NCI-H524 treated with DMSO at 0.1 percent for 48 hours (cell line): Measurements from ENCODE around the gene TMEM63C.
"Not testable (repeated sequence)": the region's sequence is repeated elsewhere in the genome, so short reads cannot be mapped to it uniquely, and the experiment has no call there.

ENCODE experiments used
- DNase-seq: peaks from one replicate; lab custom pipeline; 2025; lab: John Stamatoyannopoulos, UW

The TMEM63C gene

DNA sequence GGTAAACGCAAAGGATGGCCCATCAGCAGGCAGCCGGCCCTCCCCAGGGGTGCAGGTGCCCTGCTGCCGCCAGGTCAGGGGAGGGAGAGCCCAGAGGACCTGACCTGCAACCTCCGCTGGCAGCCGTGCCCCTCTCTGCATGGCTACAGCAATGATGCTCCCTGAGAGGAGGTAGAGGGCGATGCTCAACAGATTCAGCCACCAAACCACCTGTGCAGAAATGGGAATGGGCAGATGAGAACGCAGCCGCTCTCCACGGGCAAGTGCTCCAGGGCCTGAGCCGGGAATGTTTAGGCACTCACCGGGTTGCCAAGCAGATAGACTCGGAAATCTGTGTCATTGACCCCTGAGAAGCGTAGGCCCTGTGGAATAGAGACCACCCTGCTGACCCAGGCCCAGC lies 98.1 kb downstream of the TMEM63C start:
- DNase-seq: no peak

DNA sequence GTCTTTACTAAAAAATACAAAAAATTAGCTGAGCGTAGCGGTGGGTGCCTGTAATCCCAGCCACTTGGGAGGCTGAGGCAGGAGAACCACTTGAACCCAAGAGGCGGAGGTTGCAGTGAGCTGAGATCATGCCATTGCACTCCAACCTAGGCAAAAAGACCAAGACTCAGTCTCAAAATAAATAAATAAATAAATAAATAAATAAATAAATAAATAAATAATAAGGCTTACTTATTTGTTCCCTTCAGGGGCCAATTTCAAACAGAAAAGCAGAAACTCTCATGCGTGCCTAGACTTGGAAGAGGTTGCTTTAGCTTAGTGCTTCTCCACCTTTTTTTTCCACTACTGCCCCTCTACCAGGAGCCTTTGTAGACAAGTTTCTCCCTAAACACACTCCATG lies 99.3 kb downstream of the TMEM63C start:
- DNase-seq: not testable (repeated sequence)

DNA sequence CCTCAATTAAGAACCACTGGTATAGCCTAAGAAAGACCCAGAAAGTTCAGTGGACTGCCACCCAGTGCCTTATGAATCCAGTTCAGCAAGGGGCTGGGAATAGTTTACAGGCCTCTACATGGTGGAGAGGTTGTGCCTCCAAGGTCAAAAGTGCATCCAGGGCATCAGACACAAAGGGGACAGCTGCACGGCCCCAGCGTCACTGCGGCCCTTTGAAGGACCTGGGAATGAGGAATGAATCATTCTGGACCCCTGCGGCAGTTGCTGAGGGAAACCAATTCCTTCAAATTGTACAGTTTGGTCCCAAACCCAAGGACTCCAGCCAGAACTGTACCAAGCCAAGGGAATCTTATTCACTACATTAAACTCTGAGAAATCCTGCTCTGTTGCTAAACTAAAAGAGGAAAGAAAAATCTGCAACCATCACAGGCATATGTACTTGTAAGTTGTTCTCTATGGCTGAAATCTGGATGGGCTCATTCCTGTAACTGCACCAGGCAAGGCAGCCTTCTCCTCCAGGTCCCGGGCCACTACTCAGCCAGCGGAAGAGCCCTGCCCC lies 100.3 kb downstream of the TMEM63C start:
- no peak for DNase-seq

DNA sequence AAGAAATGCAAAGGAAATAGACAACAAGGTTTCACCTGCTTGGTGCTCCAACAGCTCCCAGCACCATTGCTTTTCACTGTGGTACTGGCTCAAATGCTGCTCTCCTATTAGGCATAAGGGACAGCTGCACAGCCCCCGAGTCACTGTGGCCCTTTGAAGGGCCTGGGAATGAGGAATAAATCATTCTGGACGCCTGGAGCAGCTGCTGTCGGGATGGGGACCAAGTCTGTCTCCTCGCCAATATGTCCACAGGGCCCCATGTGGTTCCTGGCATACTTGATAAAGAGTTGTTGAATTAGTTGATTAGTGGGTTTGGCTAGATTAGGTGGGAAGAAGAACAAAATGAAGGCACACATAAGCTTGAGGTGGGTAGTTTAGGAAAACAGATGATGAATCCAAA lies 102.5 kb downstream of the TMEM63C start:
- DNase-seq: peak; percentile 92

DNA sequence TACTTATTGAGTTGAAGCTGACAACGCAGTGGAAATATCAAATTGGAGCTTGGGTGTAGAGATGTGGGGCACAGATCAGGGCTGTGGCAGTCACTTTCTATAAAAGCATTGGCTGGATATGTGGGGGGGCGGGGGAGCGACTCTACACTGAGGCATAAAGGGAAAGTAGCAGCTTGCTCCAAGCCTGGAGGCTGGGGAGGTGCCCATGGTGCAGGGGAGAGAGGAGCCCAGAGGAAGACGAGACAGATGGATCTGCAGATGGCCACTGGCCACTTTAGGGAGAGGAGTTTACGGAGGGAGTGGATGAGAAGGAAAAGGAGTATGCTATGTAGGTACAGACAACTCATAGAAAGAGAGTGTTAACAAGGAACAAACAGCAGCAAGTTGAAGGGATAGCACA lies 102.9 kb downstream of the TMEM63C start:
- DNase-seq: peak; percentile 99

DNA sequence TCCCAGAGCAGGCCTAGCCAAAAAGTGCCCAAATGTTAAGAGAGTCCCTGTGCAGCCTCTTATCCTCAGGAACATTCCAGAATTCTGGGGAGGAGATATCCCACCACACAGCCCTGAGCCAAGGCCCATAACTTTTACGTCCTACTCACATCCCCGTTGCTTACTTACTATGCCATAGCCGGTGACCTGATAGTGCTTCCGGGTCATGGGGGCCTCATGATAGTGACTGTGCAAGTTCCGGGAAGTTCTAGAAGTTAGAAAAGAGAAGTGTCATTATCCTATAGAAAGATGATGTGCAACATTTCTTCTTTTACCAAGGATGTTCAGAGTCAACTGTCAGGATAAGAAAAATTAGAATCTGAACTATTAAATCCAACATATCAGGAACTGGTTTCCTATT lies 105.0 kb downstream of the TMEM63C start:
- DNase-seq: no peak

DNA sequence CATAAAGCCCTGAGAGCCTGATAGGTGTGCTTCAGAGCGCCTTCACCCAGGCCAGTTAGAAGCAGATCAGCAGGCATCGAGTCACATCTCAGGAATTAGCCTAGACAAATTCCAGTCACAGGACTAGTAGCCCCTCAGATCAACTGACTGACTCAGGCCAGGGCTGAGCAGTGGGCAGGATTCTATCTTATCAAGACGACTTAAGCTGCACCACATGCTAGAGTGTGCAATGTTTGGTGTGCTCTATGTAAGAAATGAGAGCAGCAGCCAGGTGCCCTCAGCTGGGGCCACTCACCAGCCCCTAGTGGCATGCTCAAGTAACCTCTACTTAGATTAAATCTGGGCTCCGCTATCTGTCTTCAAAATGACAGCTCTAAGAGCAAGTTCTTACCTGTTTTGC lies 109.1 kb downstream of the TMEM63C start:
- DNase-seq: no peak

DNA sequence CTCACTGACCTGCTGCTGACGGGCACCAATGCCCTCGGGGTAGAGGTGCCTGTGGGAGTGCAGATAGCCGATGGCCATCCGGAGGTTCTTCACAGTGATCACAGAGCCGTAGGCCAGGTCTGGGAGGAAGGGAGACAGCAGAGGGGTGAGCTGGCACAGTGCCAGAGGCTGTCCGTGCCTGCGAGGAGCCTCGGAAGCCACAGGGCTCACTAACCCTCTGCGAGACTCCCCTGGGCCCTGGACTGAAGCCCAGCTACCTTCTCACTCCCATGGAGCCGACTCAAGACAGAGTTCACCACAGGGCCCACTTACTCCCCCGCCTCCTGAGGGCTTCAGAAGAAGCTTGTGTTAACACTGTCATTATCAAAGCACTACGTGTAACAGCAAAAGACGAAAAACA lies 114.6 kb downstream of the TMEM63C start:
- no peak for DNase-seq

DNA sequence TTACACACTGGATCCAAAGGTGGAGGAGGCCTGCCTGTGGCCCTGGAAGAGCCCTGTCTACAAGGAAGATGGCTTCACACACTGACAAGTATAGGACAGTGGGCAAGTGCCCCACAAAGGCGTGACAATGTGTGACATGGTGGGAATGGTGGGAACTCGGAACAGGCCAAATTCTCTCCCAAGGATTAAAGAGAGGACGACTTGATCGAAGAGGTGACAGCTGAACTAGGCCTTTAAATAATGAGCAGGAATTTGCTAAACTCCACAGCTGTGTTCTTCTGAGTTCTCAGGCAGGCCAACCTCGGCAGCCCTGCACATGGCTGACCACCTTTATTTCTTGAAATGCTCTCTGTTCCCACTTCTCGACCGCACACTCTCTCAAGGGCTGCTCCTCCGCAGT lies 115.3 kb downstream of the TMEM63C start:
- no peak for DNase-seq

DNA sequence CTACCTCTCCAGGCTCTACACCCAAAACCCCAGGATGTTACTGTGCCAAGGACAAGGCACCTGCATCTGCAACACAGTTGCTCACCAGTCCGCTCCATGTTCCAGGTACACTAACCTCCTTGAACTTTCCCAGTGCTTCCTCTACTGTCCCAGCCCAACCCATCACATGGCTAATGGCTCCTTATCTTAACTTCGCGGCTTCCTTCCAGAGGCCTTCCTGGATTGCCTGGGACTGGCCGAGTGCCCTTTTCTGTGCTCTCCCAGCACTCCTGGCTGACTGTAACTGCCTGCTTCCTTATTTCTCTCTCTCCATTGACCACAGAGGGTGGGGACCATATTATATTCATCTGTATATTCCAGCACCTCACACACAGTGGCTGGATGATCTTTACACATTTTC lies 118.2 kb downstream of the TMEM63C start:
- DNase-seq: no peak

DNA sequence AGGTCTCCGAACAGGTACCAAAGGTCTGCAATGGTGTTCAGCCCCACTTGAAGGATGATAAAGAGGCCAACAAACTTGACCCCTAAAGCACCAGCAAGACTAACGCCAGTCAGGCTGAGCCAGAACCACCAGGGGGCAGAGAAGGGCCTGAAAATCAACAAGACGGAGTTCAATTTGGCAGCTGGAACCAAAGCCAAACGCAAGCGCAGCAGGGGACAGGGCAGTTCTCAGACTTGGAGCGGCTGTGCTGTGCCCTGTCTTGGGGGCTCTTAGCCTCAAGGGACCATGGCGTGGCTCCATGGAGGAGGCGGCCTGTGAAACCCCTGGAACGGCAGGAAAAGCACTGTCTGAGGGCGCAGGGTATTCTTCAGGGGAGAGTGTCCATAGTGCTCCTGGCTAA lies 119.5 kb downstream of the TMEM63C start:
- DNase-seq: peak; percentile 27

DNA sequence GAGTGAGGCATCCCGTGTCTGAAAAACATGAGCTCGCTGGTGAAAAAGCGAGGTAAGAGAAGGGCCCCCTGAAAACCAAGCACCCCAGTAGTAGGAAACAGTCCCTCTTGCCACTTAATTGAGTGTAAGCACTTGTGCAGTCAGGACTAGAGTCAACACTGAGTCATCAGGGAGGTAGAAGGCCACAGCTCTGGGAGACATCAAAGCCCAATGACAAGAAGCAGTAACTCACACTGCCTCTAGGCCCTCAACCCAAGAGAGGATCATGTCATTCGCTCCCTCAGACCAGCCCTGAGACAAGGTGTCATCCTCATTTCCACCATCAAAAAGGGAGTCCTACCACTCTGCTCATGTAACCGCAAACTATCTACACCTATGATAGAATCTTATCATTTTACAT lies 121.3 kb downstream of the TMEM63C start:
- no peak for DNase-seq

DNA sequence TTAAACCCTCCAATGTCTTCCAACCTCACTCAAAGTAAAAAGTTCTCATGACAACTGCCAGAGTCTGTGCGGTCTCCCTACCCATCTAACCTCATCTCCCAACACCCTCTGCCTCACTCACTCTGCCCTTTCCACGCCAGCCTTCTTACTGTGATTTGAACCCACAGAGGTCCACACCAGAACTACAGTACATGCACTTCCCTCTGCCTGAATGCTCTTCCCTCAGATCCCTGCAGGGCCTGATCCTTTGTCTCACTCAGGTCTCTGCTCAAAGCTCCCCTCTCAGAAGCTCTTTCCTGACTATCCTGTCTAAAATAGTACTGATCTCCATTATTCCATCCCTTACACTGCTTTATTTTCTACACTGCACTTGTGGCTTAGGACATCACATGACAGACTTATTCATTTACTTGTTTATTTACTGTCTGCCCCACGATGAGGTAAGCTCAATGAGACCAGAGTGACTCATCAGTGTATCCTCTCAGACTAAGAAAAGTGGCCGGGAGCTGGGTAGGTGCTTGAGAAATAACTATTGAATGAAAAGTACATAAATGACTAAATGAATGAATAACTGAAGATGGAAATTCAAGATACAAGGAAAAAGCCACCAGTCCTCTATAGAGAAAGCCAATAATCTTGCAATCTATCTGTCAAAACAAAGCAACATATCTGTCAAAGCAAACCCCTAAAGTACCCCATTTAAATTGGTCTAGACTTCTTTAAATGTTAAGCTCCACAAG lies 122.0 kb downstream of the TMEM63C start:
- no peak for DNase-seq

DNA sequence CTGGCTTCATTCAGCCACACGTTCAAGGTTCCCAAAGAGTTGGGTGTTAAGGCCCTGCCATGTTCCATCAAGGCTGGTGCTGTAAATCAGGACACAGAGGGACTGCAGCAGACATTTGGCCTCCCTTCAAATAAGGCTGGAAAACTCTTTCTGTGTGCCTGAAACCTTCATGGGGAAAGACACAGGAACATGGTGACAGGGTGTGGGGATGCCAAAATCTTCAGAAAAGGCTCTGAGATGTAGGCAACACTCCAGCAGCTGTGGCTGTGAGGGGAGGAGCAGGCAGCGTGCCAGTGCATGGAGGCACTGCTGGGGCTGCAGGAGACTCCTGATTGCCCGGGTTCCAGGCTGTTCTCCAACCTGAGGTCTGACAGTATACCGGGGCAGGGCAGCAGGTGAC lies 124.1 kb downstream of the TMEM63C start:
- DNase-seq: no peak

DNA sequence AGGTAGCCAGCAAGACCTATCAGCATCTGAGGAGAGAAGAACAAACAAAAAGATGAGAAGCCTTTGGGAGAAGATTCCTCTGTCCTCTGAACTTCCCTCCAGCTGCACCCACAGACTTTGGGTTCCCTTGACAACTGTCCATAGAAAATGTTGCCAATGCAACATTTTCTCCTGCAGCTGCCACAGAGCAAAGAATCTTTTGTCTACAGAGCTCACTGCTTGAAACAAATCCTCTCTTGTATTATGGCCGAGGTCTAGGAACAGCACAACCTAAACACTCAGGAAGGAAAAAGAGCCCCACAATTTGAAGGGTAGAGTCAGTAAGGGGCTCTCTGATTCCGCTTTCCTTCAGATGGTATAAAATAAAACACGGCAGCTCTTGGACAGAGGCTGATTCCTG lies 124.8 kb downstream of the TMEM63C start:
- no peak for DNase-seq

DNA sequence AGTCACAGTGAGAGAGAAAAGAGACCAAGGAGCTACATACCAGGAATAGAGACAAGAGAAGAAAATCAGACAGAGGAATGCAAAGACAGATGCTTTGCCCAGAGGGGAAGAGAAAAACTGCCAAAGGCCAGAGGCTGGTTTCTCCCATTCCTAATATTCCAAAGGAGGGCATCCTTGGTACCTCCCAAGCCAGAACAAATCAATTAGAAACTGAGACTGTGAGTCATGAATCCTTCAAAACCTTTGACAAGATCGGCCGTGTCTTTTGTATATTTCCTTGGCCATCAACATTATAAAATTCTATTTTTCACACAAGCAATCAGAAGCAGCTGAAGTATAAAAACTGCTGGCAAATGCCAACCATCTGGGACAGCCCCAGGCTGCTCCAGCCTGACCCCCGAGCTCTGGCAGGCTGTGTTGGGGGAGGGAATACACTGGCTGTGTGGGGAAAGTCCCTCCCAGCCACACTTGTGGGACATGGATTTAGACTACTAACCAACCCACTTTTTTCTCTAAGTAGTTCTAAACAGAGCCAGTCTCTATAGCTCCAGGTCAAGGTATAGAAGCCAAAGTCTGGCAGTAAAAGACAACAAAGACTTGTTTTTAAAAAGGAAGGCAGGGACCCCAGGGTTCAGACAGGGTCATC lies 125.4 kb downstream of the TMEM63C start:
- DNase-seq: no peak
